GM23338 (cell line): ENCODE data around the gene PDE1A. TPM values are rescaled to one million over a fixed set of nuclear protein-coding genes. Genes with fewer than 3 reads are reported as not detected.

Experiments
- ATAC-seq: fragments of 200-7000 bp; cut with Tn5 transposase; 3 replicates; pipeline ENCODE4 v1.9.1; 2020
- DNase-seq: peaks from one replicate; pipeline ENCODE4 v3.0.0-alpha.2; 2015; ENCODE audit warnings: low spot score
- H2AFZ ChIP-seq: fragments of 200-600 bp; sonication (generic); 2 replicates; pipeline ENCODE4 v1.8.0; 2016; ENCODE audit warnings: antibody characterized with exemption, mild to moderate bottlenecking, moderate library complexity
- H3F3A ChIP-seq: fragments of 200-600 bp; sonication (generic); replicated peaks from 2 replicates; pipeline ENCODE4 v1.8.0; 2017; ENCODE audit warnings: antibody characterized with exemption, mixed run types, low read depth
- H3K27ac ChIP-seq: fragments of 200-600 bp; sonication (generic); 2 replicates; pipeline ENCODE4 v1.6.1; 2016; ENCODE audit warnings: low read depth
- H3K27me3 ChIP-seq: fragments of 200-600 bp; sonication (generic); 2 replicates; pipeline ENCODE4 v1.8.0; 2016; ENCODE audit warnings: mild to moderate bottlenecking, mixed run types, moderate library complexity; ENCODE audit not compliant: insufficient read depth
- H3K36me3 ChIP-seq: fragments of 200-600 bp; sonication (generic); 2 replicates; pipeline ENCODE4 v1.8.0; 2016; ENCODE audit warnings: mild to moderate bottlenecking; ENCODE audit not compliant: insufficient read depth
- H3K4me1 ChIP-seq: fragments of 200-600 bp; sonication (generic); 2 replicates; pipeline ENCODE4 v1.8.0; 2016; ENCODE audit warnings: mild to moderate bottlenecking, moderate library complexity; ENCODE audit not compliant: insufficient read depth
- H3K4me2 ChIP-seq: fragments of 200-600 bp; sonication (generic); 2 replicates; pipeline ENCODE4 v1.7.1; 2017; ENCODE audit warnings: mixed run types
- H3K4me3 ChIP-seq: fragments of 200-600 bp; sonication (generic); 2 replicates; pipeline ENCODE4 v1.6.1; 2016; ENCODE audit warnings: mixed run types
- H3K79me2 ChIP-seq: fragments of 200-600 bp; sonication (generic); replicated peaks from 2 replicates; pipeline ENCODE4 v1.8.0; 2017; ENCODE audit warnings: mild to moderate bottlenecking; ENCODE audit not compliant: insufficient read depth
- H3K9me2 ChIP-seq: fragments of 200-600 bp; sonication (generic); 2 replicates; pipeline ENCODE4 v1.8.0; 2017; ENCODE audit not compliant: insufficient read depth
- H4K20me1 ChIP-seq: fragments of 200-600 bp; sonication (generic); replicated peaks from 2 replicates; pipeline ENCODE4 v1.8.0; 2017; ENCODE audit warnings: mild to moderate bottlenecking; ENCODE audit not compliant: insufficient read depth
- H3K27ac Mint-ChIP-seq: 2 replicates; pipeline ENCODE4 v1.8.0; 2020; ENCODE audit warnings: inconsistent platforms, mild to moderate bottlenecking, moderate library complexity, mixed read lengths
- H3K27me3 Mint-ChIP-seq: 3 replicates; pipeline ENCODE4 v1.8.0; 2022; ENCODE audit warnings: low read depth, mild to moderate bottlenecking, moderate library complexity, mixed read lengths, inconsistent platforms; ENCODE audit not compliant: insufficient read depth, poor library complexity
- H3K36me3 Mint-ChIP-seq: 3 replicates; pipeline ENCODE4 v1.8.0; 2021; ENCODE audit warnings: low read depth, mild to moderate bottlenecking, inconsistent platforms, moderate library complexity, mixed read lengths
- H3K4me1 Mint-ChIP-seq: 3 replicates; pipeline ENCODE4 v1.8.0; 2020; ENCODE audit warnings: mild to moderate bottlenecking, inconsistent platforms, mixed read lengths
- H3K4me3 Mint-ChIP-seq: 3 replicates; pipeline ENCODE4 v1.8.0; 2021; ENCODE audit warnings: moderate library complexity, mild to moderate bottlenecking, inconsistent platforms, mixed read lengths
- H3K9me3 Mint-ChIP-seq: 3 replicates; pipeline ENCODE4 v1.8.0; 2020; ENCODE audit warnings: moderate library complexity, mild to moderate bottlenecking, inconsistent platforms, mixed read lengths
- CREB1 ChIP-seq: fragments of 250-450 bp; sonication (Bioruptor Pico); IDR thresholded peaks from 2 replicates; pipeline ENCODE4 v1.5.0; 2020; ENCODE audit warnings: low read depth, mild to moderate bottlenecking, moderate library complexity
- ETS1 ChIP-seq: IDR thresholded peaks from 2 replicates; pipeline ENCODE4 v1.6.1; 2016; ENCODE audit warnings: antibody characterized with exemption
- EZH2 ChIP-seq: fragments of 200-600 bp; sonication (generic); IDR thresholded peaks from one replicate; pipeline ENCODE4 v1.8.0; 2017; ENCODE audit warnings: antibody characterized with exemption, mild to moderate bottlenecking, low read depth; ENCODE audit not compliant: unreplicated experiment
- EZH2phosphoT487 ChIP-seq: fragments of 200-600 bp; sonication (generic); IDR thresholded peaks from one replicate; pipeline ENCODE4 v1.8.1; 2018; ENCODE audit warnings: antibody characterized with exemption; ENCODE audit not compliant: unreplicated experiment
- JUNB ChIP-seq: IDR thresholded peaks from one replicate; pipeline ENCODE4 v1.6.1; 2016; ENCODE audit warnings: antibody characterized with exemption; ENCODE audit not compliant: unreplicated experiment
- NANOG ChIP-seq: IDR thresholded peaks from 2 replicates; pipeline ENCODE4 v1.6.1; 2016; ENCODE audit warnings: antibody characterized with exemption, borderline replicate concordance
- ZNF114 ChIP-seq: fragments of 250-450 bp; sonication (Bioruptor Pico); IDR thresholded peaks from 2 replicates; pipeline ENCODE4 v1.5.0; 2020; ENCODE audit warnings: mild to moderate bottlenecking, moderate library complexity
- ZNF331 ChIP-seq: fragments of 250-450 bp; sonication (Bioruptor Pico); IDR thresholded peaks from 2 replicates; pipeline ENCODE4 v1.5.0; 2020; ENCODE audit warnings: low read depth, mild to moderate bottlenecking, moderate library complexity
- polyA plus RNA-seq: library from polyadenylated mRNA; unstranded; fragments of >200 nt; fragmentation: Nextera tagmentation; extraction: Ambion mirVana; gene quantifications from 2 replicates; pipeline ENCODE4 v1.2.1, GENCODE V29; 2016
- total RNA-seq: library from RNA; depleted of rRNA; stranded (reverse); fragments of >200 nt; shearing (Covaris generic); gene quantifications from 2 replicates; pipeline ENCODE4 v1.2.3, GENCODE V29; 2014
- TF ChIP-seq, protein P1 (sequence below), 2 experiments: fragments of 200-600 bp in 1 of 2; sonication (generic) in 1 of 2; conservative IDR thresholded peaks; 2 replicates each; pipeline versions ENCODE4 v1.5.1 to v1.6.1; 2016 to 2017; ENCODE audit warnings: antibody characterized with exemption in 2 of 2, low read depth in 2 of 2, mild to moderate bottlenecking in 2 of 2, moderate library complexity in 1 of 2
- TF ChIP-seq, protein P2 (sequence below): fragments of 250-450 bp; sonication (Bioruptor Pico); IDR thresholded peaks from 2 replicates; pipeline ENCODE4 v1.5.0; 2020; ENCODE audit warnings: mild to moderate bottlenecking, moderate library complexity

The PDE1A gene
- total and polyA plus RNA-seq, 2 experiments from 2014 or later: 0.28 to 0.31 TPM

DNA sequence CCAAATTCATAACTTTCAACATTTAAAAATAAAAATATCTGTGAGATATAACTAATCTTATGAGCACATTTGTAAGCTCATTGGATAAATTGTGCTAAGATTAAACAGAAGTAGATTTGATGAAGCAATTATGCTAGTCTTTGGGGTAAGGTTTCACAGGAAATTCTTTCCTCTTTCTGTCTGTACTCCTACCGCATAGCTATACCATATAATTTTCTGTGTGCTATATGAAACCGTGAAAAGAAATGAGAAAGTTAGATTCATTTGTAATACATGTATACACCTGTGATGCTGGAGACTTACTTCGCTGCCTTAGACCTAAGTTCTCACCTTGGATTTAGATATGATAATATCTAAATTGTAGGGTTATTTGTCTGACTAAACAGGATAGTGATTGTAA lies 256.5 kb downstream of the PDE1A start:
- Mint-ChIP-seq H3K4me3 (no peak overlapping the region), H3K4me1 (no peaks in the 10 kb centered on the region), H3K9me3 (no peaks in the 10 kb centered on the region), H3K27ac (no peak overlapping the region), H3K36me3 (no peaks in the 10 kb centered on the region), H3K27me3 (no peaks in the 10 kb centered on the region)
- Histone ChIP-seq H3K27me3 (no peaks in the 10 kb centered on the region), H3K4me2 (no peak overlapping the region), H3K79me2 (no peaks in the 10 kb centered on the region), H3K36me3 (no peaks in the 10 kb centered on the region), H3K4me3 (no peak overlapping the region), H2AFZ (no peak overlapping the region), H3K27ac (no peak overlapping the region), H3K9me2 (no peaks in the 10 kb centered on the region), H4K20me1 (no peaks in the 10 kb centered on the region), H3F3A (no peaks in the 10 kb centered on the region), H3K4me1 (no peaks in the 10 kb centered on the region)
- no peak for DNase-seq
- no peak for ATAC-seq
- TF ChIP-seq EZH2: no peak
- TF ChIP-seq, protein P1, sequence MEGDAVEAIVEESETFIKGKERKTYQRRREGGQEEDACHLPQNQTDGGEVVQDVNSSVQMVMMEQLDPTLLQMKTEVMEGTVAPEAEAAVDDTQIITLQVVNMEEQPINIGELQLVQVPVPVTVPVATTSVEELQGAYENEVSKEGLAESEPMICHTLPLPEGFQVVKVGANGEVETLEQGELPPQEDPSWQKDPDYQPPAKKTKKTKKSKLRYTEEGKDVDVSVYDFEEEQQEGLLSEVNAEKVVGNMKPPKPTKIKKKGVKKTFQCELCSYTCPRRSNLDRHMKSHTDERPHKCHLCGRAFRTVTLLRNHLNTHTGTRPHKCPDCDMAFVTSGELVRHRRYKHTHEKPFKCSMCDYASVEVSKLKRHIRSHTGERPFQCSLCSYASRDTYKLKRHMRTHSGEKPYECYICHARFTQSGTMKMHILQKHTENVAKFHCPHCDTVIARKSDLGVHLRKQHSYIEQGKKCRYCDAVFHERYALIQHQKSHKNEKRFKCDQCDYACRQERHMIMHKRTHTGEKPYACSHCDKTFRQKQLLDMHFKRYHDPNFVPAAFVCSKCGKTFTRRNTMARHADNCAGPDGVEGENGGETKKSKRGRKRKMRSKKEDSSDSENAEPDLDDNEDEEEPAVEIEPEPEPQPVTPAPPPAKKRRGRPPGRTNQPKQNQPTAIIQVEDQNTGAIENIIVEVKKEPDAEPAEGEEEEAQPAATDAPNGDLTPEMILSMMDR (conservative IDR thresholded peaks at IDR 0.05; ENCODE audit: low read depth in 2 of 2): no peak
- no peak for TF ChIP-seq JUNB
- TF ChIP-seq NANOG: no peak

DNA sequence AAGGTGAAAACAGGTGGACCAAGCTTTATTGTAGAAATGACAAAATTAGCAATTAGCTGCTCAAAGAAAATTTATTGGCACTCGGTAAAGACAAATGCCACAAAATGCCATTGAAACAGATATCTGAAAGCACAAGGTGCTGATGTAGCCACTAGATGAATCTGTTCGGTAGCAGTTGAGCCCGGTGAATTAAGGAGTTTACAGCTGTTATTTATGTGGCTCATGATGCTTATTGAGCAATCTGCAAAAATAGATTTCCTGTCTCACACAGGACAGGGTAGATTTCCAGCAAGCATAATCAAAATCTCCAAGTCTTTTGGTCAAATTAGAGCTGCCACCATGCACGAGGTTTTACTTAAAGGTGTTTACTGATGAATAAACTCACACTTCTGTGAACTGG lies 259.0 kb downstream of the PDE1A start:
- no peaks in the 10 kb centered on the region for H3K36me3 Mint-ChIP-seq
- Histone ChIP-seq H3K27me3 (no peaks in the 10 kb centered on the region), H3K4me2 (no peak overlapping the region), H2AFZ (no peak overlapping the region), H4K20me1 (no peaks in the 10 kb centered on the region), H3K4me1 (no peaks in the 10 kb centered on the region), H3K4me3 (no peak overlapping the region), H3K27ac (no peak overlapping the region), H3F3A (no peaks in the 10 kb centered on the region), H3K36me3 (no peaks in the 10 kb centered on the region), H3K9me2 (peaks cover 8% of the 10 kb centered on the region; the same call in 1 of the 2 replicates), H3K79me2 (no peaks in the 10 kb centered on the region)
- no peaks in the 10 kb centered on the region for H3K27me3 Mint-ChIP-seq
- no peak for ATAC-seq
- no peak overlapping the region for H3K4me3 Mint-ChIP-seq
- H3K9me3 Mint-ChIP-seq: no peaks in the 10 kb centered on the region
- H3K27ac Mint-ChIP-seq: no peak overlapping the region
- no peaks in the 10 kb centered on the region for H3K4me1 Mint-ChIP-seq
- DNase-seq: no peak
- TF ChIP-seq, protein P1 (conservative IDR thresholded peaks at IDR 0.05; ENCODE audit: low read depth in 2 of 2): no peak
- TF ChIP-seq ETS1 (no peak), CREB1 (CRISPR knock-in tag) (no peak), EZH2phosphoT487 (no peak), ZNF331 (CRISPR knock-in tag) (no peak), ZNF114 (CRISPR knock-in tag) (no peak)
- TF ChIP-seq, protein P2, sequence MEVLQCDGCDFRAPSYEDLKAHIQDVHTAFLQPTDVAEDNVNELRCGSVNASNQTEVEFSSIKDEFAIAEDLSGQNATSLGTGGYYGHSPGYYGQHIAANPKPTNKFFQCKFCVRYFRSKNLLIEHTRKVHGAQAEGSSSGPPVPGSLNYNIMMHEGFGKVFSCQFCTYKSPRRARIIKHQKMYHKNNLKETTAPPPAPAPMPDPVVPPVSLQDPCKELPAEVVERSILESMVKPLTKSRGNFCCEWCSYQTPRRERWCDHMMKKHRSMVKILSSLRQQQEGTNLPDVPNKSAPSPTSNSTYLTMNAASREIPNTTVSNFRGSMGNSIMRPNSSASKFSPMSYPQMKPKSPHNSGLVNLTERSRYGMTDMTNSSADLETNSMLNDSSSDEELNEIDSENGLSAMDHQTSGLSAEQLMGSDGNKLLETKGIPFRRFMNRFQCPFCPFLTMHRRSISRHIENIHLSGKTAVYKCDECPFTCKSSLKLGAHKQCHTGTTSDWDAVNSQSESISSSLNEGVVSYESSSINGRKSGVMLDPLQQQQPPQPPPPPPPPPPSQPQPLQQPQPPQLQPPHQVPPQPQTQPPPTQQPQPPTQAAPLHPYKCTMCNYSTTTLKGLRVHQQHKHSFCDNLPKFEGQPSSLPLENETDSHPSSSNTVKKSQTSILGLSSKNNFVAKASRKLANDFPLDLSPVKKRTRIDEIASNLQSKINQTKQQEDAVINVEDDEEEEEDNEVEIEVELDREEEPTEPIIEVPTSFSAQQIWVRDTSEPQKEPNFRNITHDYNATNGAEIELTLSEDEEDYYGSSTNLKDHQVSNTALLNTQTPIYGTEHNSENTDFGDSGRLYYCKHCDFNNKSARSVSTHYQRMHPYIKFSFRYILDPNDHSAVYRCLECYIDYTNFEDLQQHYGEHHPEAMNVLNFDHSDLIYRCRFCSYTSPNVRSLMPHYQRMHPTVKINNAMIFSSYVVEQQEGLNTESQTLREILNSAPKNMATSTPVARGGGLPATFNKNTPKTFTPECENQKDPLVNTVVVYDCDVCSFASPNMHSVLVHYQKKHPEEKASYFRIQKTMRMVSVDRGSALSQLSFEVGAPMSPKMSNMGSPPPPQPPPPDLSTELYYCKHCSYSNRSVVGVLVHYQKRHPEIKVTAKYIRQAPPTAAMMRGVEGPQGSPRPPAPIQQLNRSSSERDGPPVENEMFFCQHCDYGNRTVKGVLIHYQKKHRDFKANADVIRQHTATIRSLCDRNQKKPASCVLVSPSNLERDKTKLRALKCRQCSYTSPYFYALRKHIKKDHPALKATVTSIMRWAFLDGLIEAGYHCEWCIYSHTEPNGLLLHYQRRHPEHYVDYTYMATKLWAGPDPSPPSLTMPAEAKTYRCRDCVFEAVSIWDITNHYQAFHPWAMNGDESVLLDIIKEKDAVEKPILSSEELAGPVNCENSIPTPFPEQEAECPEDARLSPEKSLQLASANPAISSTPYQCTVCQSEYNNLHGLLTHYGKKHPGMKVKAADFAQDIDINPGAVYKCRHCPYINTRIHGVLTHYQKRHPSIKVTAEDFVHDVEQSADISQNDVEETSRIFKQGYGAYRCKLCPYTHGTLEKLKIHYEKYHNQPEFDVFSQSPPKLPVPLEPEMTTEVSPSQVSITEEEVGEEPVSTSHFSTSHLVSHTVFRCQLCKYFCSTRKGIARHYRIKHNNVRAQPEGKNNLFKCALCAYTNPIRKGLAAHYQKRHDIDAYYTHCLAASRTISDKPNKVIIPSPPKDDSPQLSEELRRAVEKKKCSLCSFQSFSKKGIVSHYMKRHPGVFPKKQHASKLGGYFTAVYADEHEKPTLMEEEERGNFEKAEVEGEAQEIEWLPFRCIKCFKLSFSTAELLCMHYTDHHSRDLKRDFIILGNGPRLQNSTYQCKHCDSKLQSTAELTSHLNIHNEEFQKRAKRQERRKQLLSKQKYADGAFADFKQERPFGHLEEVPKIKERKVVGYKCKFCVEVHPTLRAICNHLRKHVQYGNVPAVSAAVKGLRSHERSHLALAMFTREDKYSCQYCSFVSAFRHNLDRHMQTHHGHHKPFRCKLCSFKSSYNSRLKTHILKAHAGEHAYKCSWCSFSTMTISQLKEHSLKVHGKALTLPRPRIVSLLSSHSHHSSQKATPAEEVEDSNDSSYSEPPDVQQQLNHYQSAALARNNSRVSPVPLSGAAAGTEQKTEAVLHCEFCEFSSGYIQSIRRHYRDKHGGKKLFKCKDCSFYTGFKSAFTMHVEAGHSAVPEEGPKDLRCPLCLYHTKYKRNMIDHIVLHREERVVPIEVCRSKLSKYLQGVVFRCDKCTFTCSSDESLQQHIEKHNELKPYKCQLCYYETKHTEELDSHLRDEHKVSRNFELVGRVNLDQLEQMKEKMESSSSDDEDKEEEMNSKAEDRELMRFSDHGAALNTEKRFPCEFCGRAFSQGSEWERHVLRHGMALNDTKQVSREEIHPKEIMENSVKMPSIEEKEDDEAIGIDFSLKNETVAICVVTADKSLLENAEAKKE (CRISPR knock-in tag): no peak
